KMS-11 (cell line): Measurements from ENCODE around the gene SLC1A2.

Source experiments
- H2AFZ ChIP-seq: fragments of 200-600 bp; sonication (generic); 2 replicates; pipeline ENCODE4 v1.6.1; 2016; ENCODE audit warnings: antibody characterized with exemption, mixed run types, low read depth
- H3K27ac ChIP-seq: fragments of 200-600 bp; sonication (generic); 2 replicates; pipeline ENCODE4 v1.6.1; 2016; ENCODE audit warnings: mild to moderate bottlenecking, mixed run types
- H3K27me3 ChIP-seq: fragments of 200-600 bp; sonication (generic); 2 replicates; pipeline ENCODE4 v1.6.1; 2017; ENCODE audit warnings: mild to moderate bottlenecking, low read depth, mixed run types, moderate library complexity; ENCODE audit not compliant: insufficient read depth
- H3K36me3 ChIP-seq: fragments of 200-600 bp; sonication (generic); 2 replicates; pipeline ENCODE4 v1.6.1; 2017; ENCODE audit warnings: mild to moderate bottlenecking, mixed run types; ENCODE audit not compliant: insufficient read depth
- H3K4me1 ChIP-seq: fragments of 200-600 bp; sonication (generic); 2 replicates; pipeline ENCODE4 v1.6.1; 2016; ENCODE audit warnings: mild to moderate bottlenecking, low read depth, mixed run types; ENCODE audit not compliant: poor library complexity, severe bottlenecking
- H3K4me2 ChIP-seq: fragments of 200-600 bp; sonication (generic); 2 replicates; pipeline ENCODE4 v1.7.0; 2016; ENCODE audit warnings: mild to moderate bottlenecking, mixed run types
- H3K4me3 ChIP-seq: fragments of 200-600 bp; sonication (generic); IDR thresholded peaks from 2 replicates; pipeline ENCODE4 v1.6.1; 2017; ENCODE audit warnings: low read depth, low read length, mixed read lengths; ENCODE audit not compliant: insufficient read depth
- H3K79me2 ChIP-seq: fragments of 200-600 bp; sonication (generic); 2 replicates; pipeline ENCODE4 v1.6.1; 2016; ENCODE audit warnings: low read depth, mixed run types; ENCODE audit not compliant: insufficient read depth
- H3K9ac ChIP-seq: fragments of 200-600 bp; sonication (generic); 2 replicates; pipeline ENCODE4 v1.6.1; 2016; ENCODE audit warnings: mild to moderate bottlenecking, mixed run types
- H4K20me1 ChIP-seq: fragments of 200-600 bp; sonication (generic); 2 replicates; pipeline ENCODE4 v1.6.1; 2016; ENCODE audit warnings: mild to moderate bottlenecking, mixed run types; ENCODE audit not compliant: insufficient read depth
- CTCF ChIP-seq: fragments of 200-600 bp; sonication (generic); conservative IDR thresholded peaks from 2 replicates; pipeline ENCODE4 v1.6.1; 2017; ENCODE audit warnings: low read depth, mild to moderate bottlenecking, antibody characterized with exemption, low read length, moderate library complexity, mixed read lengths

SLC1A2 gene

GRCh38 chr11:35245786-35246185 lies 173.6 kb downstream of the SLC1A2 start:
- H3K9ac ChIP-seq = no peak overlapping the region
- no peaks in the 10 kb centered on the region for H3K27me3 ChIP-seq
- no peak overlapping the region for H3K4me2 ChIP-seq
- no peak overlapping the region for H3K27ac ChIP-seq
- H3K36me3 ChIP-seq = no peaks in the 10 kb centered on the region
- no peaks in the 10 kb centered on the region for H4K20me1 ChIP-seq
- no peak overlapping the region for H3K4me3 ChIP-seq
- H2AFZ ChIP-seq = no peak overlapping the region
- no peaks in the 10 kb centered on the region for H3K79me2 ChIP-seq
- H3K4me1 ChIP-seq = no peaks in the 10 kb centered on the region
- no peak for TF ChIP-seq CTCF

- TF ChIP-seq CTCF = no peak
- H4K20me1 ChIP-seq = no peaks in the 10 kb centered on the region
- H3K79me2 ChIP-seq = no peaks in the 10 kb centered on the region
- no peaks in the 10 kb centered on the region for H3K27me3 ChIP-seq
- no peak overlapping the region for H3K4me3 ChIP-seq
- no peak overlapping the region for H3K27ac ChIP-seq
- H3K9ac ChIP-seq = no peak overlapping the region
- no peak overlapping the region for H2AFZ ChIP-seq
- no peaks in the 10 kb centered on the region for H3K4me1 ChIP-seq
- H3K4me2 ChIP-seq = no peak overlapping the region
- H3K36me3 ChIP-seq = no peaks in the 10 kb centered on the region
Observed at GRCh38 chr11:35245056-35245455, 174.3 kb downstream of the SLC1A2 start.

GRCh38 chr11:35243774-35244173 lies 175.6 kb downstream of the SLC1A2 start:
- H3K4me2 ChIP-seq = no peak overlapping the region
- H3K27ac ChIP-seq = no peak overlapping the region
- no peak overlapping the region for H3K4me3 ChIP-seq
- no peaks in the 10 kb centered on the region for H3K4me1 ChIP-seq
- no peaks in the 10 kb centered on the region for H3K27me3 ChIP-seq
- TF ChIP-seq CTCF = no peak
- no peak overlapping the region for H3K9ac ChIP-seq
- no peaks in the 10 kb centered on the region for H4K20me1 ChIP-seq
- no peaks in the 10 kb centered on the region for H3K36me3 ChIP-seq
- no peak overlapping the region for H2AFZ ChIP-seq
- no peaks in the 10 kb centered on the region for H3K79me2 ChIP-seq

GRCh38 chr11:35242412-35243242 lies 176.7 kb downstream of the SLC1A2 start:
- Histone ChIP-seq H3K4me1 (no peaks in the 10 kb centered on the region), H2AFZ (no peak overlapping the region)
- TF ChIP-seq CTCF = no peak

More at GRCh38 chr11:35242412-35243242, 176.7 kb downstream of the SLC1A2 start:
- no peak overlapping the region for H3K4me3 ChIP-seq
- no peaks in the 10 kb centered on the region for H3K27me3 ChIP-seq
- no peak overlapping the region for H3K4me2 ChIP-seq
- no peak overlapping the region for H3K27ac ChIP-seq
- no peaks in the 10 kb centered on the region for H4K20me1 ChIP-seq
- H3K79me2 ChIP-seq = no peaks in the 10 kb centered on the region
- H3K9ac ChIP-seq = no peak overlapping the region
- H3K36me3 ChIP-seq = no peaks in the 10 kb centered on the region
